Renal pelvis (tissue), 4 donors: ENCODE measurements around the gene PER2. TPM values are rescaled to one million over a fixed set of nuclear protein-coding genes. Genes with fewer than 3 reads are reported as not detected.
A peak's percentile ranks its signal among the peaks of the same experiment; 100 is the strongest.

ENCODE experiments used
- DNase-seq: peaks from one replicate; pipeline ENCODE4 v3.0.0-alpha.2; 2013
- polyA plus RNA-seq, 3 donors: library from polyadenylated mRNA; unstranded; fragments of 120-200 nt; gene quantifications; one replicate each; pipeline ENCODE4 v1.2.1, GENCODE V29; 2013; ENCODE audit not compliant: insufficient read length in 3 of 3

Gene PER2
- polyA plus RNA-seq, 3 donors = 5.7 to 8.0 (median 7.6) TPM

GRCh38 chr2:238267884-238268680 lies 20.3 kb downstream of the PER2 start:
- DNase-seq = no peak

DNA sequence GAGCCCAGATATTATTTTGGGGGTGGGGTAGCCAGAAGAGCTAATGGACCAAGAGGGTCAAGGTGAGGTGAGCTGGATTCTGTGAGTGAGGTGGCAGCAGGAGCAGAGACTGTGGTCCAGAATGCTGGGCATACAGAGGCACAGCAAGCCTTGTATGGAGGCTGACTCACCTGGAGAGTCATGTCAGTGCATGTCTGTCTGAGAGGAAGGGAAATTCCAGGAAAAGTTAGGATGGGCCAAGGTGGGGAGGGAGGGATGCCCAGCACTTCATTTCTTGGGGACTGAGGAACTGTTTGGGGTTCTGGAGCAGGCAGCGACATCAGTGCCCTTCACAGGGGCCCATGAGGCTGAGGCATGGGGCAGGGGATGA lies 21.1 kb downstream of the PER2 start:
- DNase-seq = no peak

DNA sequence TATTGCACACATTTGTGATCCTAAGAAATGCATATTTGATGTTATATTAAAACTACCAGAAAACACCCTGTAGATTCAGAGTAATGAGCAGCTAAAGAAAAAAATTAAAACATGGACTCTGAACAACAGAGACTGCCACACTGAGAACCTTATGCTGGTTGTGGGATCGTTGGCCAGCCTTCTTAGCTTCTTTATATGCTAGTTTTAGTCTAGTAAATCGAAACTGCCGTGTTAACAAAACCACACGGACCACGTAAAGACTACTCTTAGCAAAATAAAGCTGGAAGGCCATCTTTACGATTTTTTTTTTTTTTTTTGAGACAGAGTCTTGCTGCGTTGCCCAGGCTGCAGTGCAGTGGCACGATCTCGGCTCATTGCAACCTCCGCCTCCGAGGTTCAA lies 22.8 kb downstream of the PER2 start:
- DNase-seq = no peak

DNA sequence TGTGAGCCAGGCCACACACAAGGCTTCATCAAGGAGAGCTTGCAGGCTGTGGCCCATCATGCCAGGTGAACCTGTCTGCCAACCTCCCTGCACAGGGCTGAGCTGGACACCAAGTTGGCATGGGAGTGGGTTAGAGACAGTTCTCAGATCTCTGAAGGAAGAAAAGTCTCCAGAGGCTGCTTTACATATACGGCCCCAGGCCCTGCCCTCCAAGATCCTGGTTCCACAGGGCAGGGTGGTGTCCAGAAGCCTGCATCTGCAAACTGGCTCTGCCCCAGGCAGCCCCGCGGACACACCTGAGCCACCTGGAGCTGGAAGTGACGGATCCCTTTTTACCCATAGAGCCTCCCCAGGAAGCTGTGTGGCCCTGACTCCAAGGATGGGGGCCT lies 24.3 kb downstream of the PER2 start:
- no peak for DNase-seq

DNA sequence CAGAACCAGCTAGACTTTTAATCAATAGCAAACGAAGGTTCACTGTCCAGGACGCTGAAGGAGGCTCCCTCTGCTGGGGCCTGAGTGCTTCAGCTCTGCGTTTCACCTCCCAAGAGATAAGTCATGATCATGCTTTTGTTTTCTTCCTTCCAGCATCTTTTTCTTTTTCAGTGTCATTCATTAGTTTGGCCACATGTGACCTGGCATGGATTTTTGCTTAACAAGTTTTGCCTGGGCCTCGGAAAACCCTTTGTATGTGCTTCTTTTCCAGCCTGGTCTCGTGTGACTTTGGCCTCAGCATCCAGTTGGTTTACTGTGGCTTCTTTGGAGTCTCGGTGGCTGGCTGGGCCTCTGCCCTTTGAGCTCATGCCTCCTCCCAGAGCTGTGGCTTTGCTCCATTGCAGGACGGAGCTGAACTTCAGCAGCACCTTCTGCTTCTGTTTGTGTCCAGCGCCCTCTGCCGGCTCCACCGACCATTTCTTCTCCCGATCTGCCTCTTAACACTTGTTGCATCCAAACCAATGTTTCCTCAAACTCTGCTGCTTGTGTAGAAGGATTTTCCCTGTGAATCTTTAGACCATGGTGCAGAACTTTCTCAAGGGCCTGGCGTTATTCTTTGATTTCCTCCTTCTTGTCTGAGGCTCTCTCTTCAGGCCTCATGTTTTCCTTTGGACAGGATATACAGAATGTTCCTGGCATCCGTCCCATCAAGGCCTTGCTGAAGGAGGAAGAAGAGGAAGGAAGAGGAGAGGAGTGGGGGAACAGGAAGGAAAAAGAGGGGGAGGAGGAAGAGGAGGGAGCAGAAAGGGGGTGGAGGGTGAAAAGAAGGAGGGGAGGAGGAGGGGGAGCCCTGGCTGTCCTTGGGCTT lies 25.0 kb downstream of the PER2 start:
- peak; percentile 90 for DNase-seq

GRCh38 chr2:238262496-238263122 lies 25.8 kb downstream of the PER2 start:
- DNase-seq = no peak

DNA sequence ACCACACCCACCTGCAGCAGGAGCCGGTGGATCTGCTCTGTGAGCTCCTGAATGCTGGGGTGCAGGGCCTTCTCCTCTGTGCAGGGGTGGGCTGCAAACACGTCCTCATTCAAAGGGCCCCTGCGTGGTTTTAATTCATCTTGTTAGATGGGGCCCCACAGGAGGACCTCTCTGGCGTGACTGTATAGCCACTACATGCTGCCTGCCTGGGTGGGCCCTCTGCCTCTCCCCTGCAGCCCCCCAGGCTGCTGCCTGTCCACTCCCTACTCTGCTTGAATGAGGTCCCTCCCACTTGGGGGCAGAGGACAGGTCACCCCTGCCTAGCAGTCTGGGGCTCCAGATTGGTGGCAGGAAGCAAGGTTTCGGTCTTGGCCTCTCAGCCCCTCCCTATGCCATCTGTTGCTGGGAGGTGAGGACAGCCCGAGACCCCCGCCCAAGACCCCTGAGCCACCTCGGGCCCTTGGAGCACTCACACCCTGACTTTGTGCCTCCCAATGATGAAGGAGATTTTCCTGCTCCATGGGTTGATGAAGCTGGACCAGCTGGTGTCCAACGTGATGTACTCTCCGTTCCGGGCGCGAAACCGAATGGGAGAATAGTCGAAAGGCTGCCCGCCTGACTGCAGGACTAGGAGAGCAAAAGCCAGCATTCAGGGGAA lies 26.6 kb downstream of the PER2 start:
- DNase-seq = no peak

- no peak for DNase-seq
Measured at GRCh38 chr2:238260883-238261282, 27.5 kb downstream of the PER2 start.

DNA sequence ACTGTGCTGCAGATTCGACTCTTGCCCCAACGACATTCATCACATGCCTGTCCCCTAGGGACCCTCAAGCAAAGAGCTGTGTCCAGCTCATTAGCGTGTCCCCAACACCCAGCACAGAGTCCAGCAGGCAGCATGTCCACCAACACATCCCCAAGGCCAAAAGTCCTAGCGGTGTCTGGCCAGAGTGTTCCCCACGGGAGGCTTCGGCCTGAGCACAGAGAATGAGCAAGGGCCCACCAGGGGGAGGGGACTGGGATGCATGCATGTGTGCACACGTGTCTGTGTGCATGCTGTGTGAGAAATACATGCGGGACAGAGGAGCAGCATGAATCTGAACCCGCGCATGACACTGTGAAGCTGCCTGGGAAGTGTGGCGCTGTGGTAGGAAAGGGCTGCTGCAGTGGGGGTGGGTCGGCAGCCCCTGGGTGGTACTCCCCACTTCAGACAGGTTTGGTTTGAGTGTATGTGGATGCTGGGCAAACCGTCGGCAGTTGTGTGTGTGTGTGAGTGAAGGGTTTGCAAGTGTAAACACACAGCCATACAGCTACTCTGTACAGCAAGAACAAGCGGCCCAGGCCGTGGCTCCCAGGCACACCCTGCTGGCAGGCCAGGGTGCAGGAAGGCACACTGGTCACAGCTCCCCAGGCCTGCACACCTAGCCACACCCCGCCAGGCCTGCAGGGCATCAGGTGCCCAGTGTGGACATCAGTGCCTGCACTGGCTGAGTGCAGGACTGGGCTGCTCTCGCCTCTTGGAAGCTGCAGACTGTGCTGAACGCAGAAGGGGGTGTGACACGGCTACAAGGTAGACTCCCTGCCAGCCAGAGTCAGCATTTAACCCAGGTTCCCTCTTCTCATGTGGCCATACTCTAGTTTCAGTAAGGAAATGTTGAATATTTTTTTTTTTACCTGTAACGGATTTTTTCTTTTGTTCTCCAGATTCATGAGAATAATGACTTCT lies 29.1 kb downstream of the PER2 start:
- DNase-seq = no peak

- DNase-seq = no peak
Measured at GRCh38 chr2:238257786-238258700, 30.4 kb downstream of the PER2 start.

DNA sequence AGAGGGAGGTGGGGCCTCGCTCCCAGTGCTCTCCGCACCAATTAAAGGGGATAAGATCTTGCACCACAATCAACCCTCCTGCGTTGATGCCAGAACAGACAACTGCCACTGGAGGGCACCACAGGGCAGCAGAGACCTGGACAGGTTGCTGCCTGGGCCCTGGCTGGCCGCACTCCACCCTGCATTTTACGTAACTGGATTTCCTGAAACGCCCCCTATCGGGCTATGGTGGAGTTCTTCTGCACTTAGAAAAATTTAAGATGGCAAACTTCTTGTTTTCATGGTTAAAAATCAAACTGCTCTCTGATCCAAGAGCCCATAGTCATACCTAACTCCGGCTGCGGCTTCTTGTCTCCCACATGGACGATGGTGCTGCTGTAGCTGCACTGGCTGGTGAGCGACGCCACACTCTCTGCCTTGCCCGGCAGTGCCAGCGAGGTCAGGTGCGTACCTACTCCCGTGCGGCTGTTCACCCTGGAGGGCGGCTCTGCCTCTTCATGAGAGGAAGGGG lies 31.8 kb downstream of the PER2 start:
- peak; percentile 86 for DNase-seq

DNA sequence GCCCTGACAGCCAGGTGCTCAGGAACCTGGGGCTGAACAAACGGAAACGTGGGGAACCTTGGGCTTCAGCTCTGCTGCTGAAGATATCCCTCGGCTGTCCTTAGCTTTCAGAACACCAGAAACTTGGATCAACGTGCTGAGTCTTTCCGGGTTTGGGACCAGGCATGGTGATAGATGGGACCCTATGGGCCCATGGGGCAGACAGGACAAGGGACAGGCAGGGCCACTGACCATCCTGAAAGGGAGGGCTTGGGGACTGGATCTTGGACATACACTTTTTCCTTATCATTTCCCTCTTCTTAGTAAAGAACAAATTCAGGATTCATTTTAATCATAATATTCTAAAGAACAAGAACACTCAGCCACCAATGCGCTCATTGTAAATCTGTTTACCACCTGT lies 32.3 kb downstream of the PER2 start:
- DNase-seq = no peak

GRCh38 chr2:238255636-238256035 lies 32.8 kb downstream of the PER2 start:
- DNase-seq = no peak

GRCh38 chr2:238255151-238255551 lies 33.3 kb downstream of the PER2 start:
- DNase-seq = no peak

- DNase-seq = no peak
Measured at GRCh38 chr2:238254095-238254723, 34.2 kb downstream of the PER2 start.

GRCh38 chr2:238252766-238253630 lies 35.4 kb downstream of the PER2 start:
- no peak for DNase-seq

GRCh38 chr2:238251986-238252385 lies 36.4 kb downstream of the PER2 start:
- no peak for DNase-seq

GRCh38 chr2:238251331-238251730 lies 37.1 kb downstream of the PER2 start:
- DNase-seq = no peak
